ENCODE data around the gene SGCD. TPM values are rescaled to one million over a fixed set of nuclear protein-coding genes. Genes with fewer than 3 reads are reported as not detected.

Gene SGCD
- total RNA-seq, 1 donor from 2014 or later = 8.8 TPM

DNA sequence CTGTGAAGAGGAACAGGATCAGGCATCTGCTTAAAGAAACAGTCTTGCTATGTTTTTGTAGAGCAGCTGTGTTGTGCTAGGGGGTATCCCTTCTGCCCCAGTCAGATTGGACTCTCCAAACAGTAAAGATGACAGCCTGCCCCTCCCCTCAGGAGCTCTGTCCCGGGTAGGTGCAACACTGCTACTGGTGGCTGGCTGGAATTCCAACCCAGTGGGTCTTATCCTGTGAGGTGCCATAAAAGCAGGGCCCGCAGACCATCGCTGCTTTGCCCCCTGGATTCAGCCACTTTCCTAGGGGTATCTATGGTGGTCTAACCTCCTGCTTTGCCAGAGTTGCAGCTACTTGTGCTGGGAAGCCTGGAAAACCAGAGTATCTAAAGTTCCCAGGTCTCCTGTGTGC lies 408.5 kb downstream of the SGCD start:
- H3K27ac Mint-ChIP-seq = no peak overlapping the region
- H3K27me3 Mint-ChIP-seq = no peaks in the 10 kb centered on the region
- H3K36me3 Mint-ChIP-seq = no peaks in the 10 kb centered on the region
- H3K4me3 Mint-ChIP-seq = no peak overlapping the region
- TF ChIP-seq, protein P1, sequence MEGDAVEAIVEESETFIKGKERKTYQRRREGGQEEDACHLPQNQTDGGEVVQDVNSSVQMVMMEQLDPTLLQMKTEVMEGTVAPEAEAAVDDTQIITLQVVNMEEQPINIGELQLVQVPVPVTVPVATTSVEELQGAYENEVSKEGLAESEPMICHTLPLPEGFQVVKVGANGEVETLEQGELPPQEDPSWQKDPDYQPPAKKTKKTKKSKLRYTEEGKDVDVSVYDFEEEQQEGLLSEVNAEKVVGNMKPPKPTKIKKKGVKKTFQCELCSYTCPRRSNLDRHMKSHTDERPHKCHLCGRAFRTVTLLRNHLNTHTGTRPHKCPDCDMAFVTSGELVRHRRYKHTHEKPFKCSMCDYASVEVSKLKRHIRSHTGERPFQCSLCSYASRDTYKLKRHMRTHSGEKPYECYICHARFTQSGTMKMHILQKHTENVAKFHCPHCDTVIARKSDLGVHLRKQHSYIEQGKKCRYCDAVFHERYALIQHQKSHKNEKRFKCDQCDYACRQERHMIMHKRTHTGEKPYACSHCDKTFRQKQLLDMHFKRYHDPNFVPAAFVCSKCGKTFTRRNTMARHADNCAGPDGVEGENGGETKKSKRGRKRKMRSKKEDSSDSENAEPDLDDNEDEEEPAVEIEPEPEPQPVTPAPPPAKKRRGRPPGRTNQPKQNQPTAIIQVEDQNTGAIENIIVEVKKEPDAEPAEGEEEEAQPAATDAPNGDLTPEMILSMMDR (conservative IDR thresholded peaks at IDR 0.05) = no peak
- no peaks in the 10 kb centered on the region for H3K9me3 Mint-ChIP-seq
- DNase-seq (ENCODE audit: extremely low spot score, unreplicated experiment) = no peak
- H3K4me1 Mint-ChIP-seq (ENCODE audit: unreplicated experiment) = no peaks in the 10 kb centered on the region

DNA sequence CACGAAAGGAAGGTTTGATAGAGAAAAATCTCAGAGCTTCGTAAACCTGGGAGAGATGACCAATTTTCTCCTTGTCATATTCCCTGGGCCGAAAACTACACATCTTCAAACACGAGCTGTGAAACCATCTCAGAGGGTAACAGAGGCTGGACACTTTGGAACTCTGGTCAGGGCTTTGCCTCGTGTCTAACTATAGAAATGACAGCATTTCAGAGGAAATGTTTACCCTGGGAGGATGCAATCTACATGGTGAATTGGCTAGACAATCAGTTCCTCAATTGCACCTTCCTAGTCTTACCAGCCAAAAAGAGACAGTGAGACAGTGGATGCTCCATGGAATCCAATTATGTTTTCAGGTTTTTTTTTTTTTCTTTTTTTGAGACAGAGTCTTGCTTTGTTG lies 414.6 kb downstream of the SGCD start:
- no peak for DNase-seq (ENCODE audit: extremely low spot score, unreplicated experiment)
- H3K36me3 Mint-ChIP-seq = no peaks in the 10 kb centered on the region
- H3K27ac Mint-ChIP-seq = no peak overlapping the region
- no peak overlapping the region for H3K4me3 Mint-ChIP-seq
- peaks cover 9% of the 10 kb centered on the region for H3K9me3 Mint-ChIP-seq
- no peaks in the 10 kb centered on the region for H3K27me3 Mint-ChIP-seq
- H3K4me1 Mint-ChIP-seq (ENCODE audit: unreplicated experiment) = no peaks in the 10 kb centered on the region
- TF ChIP-seq, protein P1 (conservative IDR thresholded peaks at IDR 0.05) = no peak

DNA sequence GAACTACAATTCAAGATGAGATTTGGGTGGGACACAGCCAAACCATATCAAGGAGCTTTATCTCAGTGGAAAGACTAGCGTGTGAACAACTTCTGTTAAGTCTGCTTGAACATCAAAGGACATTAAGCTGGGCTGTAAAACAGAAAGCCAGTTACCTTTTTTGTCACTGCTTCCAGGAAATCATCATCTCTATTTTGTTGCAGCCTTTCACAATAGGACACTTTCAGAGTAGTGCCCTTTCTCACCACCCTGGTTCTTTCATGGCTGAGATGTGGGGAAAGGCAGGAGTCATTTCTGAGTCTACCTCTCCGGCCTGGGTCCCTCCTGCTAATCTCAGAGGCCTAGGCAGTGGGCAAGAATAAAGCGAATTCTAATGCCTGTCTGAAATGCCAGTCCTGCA lies 426.9 kb downstream of the SGCD start:
- no peaks in the 10 kb centered on the region for H3K36me3 Mint-ChIP-seq
- H3K9me3 Mint-ChIP-seq = no peaks in the 10 kb centered on the region
- H3K4me1 Mint-ChIP-seq (ENCODE audit: unreplicated experiment) = no peaks in the 10 kb centered on the region
- no peak overlapping the region for H3K27ac Mint-ChIP-seq
- TF ChIP-seq, protein P1 (conservative IDR thresholded peaks at IDR 0.05) = no peak
- DNase-seq (ENCODE audit: extremely low spot score, unreplicated experiment) = no peak
- no peak overlapping the region for H3K4me3 Mint-ChIP-seq
- no peaks in the 10 kb centered on the region for H3K27me3 Mint-ChIP-seq

- H3K4me3 Mint-ChIP-seq = no peak overlapping the region
- TF ChIP-seq, protein P1 (conservative IDR thresholded peaks at IDR 0.05) = no peak
- no peak for DNase-seq (ENCODE audit: extremely low spot score, unreplicated experiment)
- no peaks in the 10 kb centered on the region for H3K36me3 Mint-ChIP-seq
- H3K27me3 Mint-ChIP-seq = no peaks in the 10 kb centered on the region
- no peaks in the 10 kb centered on the region for H3K4me1 Mint-ChIP-seq (ENCODE audit: unreplicated experiment)
- no peaks in the 10 kb centered on the region for H3K9me3 Mint-ChIP-seq
- no peak overlapping the region for H3K27ac Mint-ChIP-seq
Observed at GRCh38 chr5:156755421-156756087, 428.6 kb downstream of the SGCD start.

GRCh38 chr5:156758011-156758791 lies 431.2 kb downstream of the SGCD start:
- no peak overlapping the region for H3K27ac Mint-ChIP-seq
- no peak overlapping the region for H3K4me3 Mint-ChIP-seq
- no peaks in the 10 kb centered on the region for H3K36me3 Mint-ChIP-seq
- TF ChIP-seq, protein P1 (conservative IDR thresholded peaks at IDR 0.05) = no peak
- no peaks in the 10 kb centered on the region for H3K9me3 Mint-ChIP-seq
- no peak for DNase-seq (ENCODE audit: extremely low spot score, unreplicated experiment)
- no peaks in the 10 kb centered on the region for H3K27me3 Mint-ChIP-seq
- H3K4me1 Mint-ChIP-seq (ENCODE audit: unreplicated experiment) = no peaks in the 10 kb centered on the region

All from type B pancreatic cell (in vitro differentiated cells).